Measurements from ENCODE around the gene KDF1.

DNA sequence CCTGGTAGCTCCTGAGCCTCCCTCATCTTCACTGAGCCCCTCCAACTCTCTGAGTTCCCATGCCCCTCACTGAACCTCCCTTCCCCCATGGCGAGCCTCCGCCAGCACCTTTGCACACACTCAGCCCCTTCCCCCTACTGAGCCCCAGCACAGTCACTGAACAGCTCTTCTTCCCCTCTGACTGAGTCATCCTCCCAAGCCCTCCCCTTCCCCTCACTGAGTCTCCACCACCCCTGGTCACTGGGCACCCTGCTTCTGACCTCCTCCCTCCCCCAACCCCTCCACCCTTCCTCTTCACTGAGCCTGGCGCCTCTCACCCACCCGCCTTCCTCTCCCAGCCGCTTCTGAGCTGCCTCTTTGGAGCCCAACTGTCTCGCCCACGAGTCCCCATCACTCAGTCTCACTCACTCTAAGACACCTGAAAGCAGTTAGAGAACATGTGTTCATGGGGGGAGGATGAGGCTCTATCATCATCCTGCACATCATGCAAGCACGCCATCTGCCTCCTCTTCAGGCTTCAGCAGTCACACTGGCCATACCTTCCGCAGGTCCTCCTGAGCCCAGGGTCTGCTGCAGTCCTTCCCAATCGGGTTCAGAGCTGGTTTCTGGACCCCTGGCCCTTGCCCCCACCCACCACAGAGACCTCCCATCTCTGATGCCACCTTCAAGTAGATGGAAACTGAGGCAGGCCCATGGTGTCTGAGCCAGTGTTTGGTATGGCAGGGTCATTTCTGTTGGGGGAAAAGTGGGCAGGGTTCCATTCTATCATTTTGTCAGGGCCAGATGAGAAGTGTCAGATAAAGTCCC, 31.2 kb upstream of the KDF1 start:
- no peak for TF ChIP-seq POLR2A (IDR thresholded peaks at IDR 0.05; ENCODE audit: low read depth, low read length)
- no peak for TF ChIP-seq POLR2AphosphoS5 (IDR thresholded peaks at IDR 0.05; ENCODE audit: low read depth, low read length)
- TF ChIP-seq TAF1 (IDR thresholded peaks at IDR 0.05; ENCODE audit: low read depth, low read length) = no peak
- no peak for TF ChIP-seq POU2F2 (IDR thresholded peaks at IDR 0.05; ENCODE audit: low read depth, low read length)
- no peak for TF ChIP-seq SPI1 (IDR thresholded peaks at IDR 0.05; ENCODE audit: low read depth, low read length)

All from GM12891 (cell line).